GM06990 (cell line): ENCODE measurements around the gene PRKD1.

Experiments used
- DNase-seq: peaks from one replicate; pipeline ENCODE4 v3.0.0-alpha.2; 2011; ENCODE audit not compliant: insufficient read length; ENCODE audit errors: extremely low read depth
- H3K27me3 ChIP-seq: replicated peaks from 2 replicates; pipeline ENCODE4 v1.6.0; 2011; ENCODE audit warnings: low read length; ENCODE audit not compliant: control insufficient read depth, insufficient read depth
- H3K36me3 ChIP-seq: 2 replicates; pipeline ENCODE4 v1.5.1; 2011; ENCODE audit warnings: low read length; ENCODE audit not compliant: control insufficient read depth, insufficient read depth
- H3K4me3 ChIP-seq: replicated peaks from 2 replicates; pipeline ENCODE4 v1.5.1; 2011; ENCODE audit warnings: low read depth, mild to moderate bottlenecking, control low read depth, low read length
- TF ChIP-seq, protein P1 (sequence below): IDR thresholded peaks from 2 replicates; pipeline ENCODE4 v1.5.1; 2011; ENCODE audit warnings: low read length, control low read depth, mild to moderate bottlenecking, inconsistent platforms; ENCODE audit not compliant: insufficient read depth, poor library complexity, severe bottlenecking

Gene PRKD1

DNA sequence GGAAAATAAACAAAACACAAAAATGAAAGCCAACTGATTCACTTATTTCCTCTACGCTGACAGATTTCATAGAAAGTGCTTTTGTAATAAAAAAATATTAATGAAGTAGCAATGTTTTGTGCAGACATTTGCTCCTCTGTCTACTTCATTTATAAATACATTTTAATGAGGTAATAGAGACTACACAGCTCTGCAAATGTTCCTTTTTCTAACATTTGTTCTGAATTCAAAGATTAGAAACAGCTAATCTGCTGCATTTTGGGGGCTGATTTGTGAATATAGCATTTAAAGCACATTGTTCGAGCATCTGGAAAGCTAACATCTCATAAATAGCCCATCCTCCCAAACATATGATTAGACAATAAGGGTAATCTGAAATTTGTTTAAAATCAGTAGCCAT is 97.8 kb downstream of the PRKD1 start:
- no peak for DNase-seq
- H3K36me3 ChIP-seq, result no peaks in the 10 kb centered on the region
- no peaks in the 10 kb centered on the region for H3K27me3 ChIP-seq
- TF ChIP-seq, protein P1, sequence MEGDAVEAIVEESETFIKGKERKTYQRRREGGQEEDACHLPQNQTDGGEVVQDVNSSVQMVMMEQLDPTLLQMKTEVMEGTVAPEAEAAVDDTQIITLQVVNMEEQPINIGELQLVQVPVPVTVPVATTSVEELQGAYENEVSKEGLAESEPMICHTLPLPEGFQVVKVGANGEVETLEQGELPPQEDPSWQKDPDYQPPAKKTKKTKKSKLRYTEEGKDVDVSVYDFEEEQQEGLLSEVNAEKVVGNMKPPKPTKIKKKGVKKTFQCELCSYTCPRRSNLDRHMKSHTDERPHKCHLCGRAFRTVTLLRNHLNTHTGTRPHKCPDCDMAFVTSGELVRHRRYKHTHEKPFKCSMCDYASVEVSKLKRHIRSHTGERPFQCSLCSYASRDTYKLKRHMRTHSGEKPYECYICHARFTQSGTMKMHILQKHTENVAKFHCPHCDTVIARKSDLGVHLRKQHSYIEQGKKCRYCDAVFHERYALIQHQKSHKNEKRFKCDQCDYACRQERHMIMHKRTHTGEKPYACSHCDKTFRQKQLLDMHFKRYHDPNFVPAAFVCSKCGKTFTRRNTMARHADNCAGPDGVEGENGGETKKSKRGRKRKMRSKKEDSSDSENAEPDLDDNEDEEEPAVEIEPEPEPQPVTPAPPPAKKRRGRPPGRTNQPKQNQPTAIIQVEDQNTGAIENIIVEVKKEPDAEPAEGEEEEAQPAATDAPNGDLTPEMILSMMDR, result no peak
- H3K4me3 ChIP-seq, result no peak overlapping the region

DNA sequence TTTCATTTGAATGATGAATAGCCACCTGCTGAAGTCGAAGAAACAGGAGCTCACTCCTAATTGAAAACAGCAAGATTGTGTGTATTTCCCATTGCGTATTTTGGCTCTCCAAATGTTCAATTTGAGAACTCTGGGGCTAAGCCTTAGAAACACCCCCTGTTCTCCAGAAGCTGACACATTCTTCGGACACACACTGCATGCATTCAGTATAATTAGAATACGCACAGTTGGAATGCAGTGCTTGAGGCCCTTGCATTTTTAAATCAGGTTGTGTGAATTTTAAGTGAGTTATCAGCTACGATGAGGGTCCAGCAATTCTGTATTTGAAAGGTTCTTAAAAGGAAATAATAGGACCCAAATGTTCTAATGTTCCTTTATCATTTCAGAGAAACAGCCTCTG is 103.8 kb downstream of the PRKD1 start:
- no peak for DNase-seq
- TF ChIP-seq, protein P1, result no peak
- Histone ChIP-seq H3K4me3 (no peak overlapping the region), H3K36me3 (no peaks in the 10 kb centered on the region), H3K27me3 (no peaks in the 10 kb centered on the region)

DNA sequence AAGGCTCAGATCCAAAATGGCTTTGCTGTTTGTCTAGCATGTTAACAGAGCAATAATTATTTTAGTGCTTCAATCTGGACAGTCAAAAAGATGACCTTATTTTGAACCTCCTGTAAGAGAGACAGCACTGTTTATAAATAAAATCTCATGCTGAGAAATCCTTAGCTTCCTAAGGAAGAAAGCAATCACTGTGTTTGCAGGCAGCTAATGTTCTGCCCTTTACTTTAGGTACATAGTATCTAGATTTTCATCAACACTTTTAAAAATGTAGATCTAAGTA is 105.3 kb downstream of the PRKD1 start:
- TF ChIP-seq, protein P1, result no peak
- DNase-seq, result no peak
- Histone ChIP-seq H3K4me3 (no peak overlapping the region), H3K36me3 (no peaks in the 10 kb centered on the region), H3K27me3 (no peaks in the 10 kb centered on the region)

DNA sequence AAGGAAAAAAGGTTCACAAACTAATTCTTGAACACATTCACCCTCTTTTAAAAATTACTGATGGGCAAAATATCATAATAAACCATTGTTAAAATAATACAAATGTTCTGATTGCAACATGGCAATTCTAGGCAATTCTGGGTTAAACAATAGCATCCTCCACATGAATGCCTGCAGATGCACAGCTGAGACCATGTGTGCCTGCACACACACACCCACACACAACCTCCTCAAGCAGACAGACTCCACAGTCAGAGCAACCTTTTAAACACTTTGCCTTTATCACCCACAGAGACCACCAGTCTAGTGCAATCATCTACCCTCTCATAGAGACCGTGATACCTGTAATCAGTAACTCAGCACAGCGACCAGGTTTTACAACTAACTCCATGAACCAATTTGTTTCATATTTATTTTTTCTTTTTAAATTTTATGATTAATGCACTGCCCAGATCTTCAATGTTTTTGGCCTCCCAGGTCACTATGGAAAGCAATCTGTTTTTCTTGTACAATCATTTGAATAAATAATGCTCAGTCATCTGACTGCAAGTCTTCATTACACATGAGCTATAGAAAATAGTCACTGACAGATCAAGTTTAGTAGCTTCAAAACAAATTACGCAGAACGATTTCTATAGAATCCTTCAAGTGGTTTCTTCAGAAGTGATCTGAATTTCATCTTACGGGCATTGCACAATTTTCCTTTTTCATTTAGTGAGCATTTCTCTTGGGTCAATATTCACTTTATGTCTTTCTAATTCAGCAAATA is 105.8 kb downstream of the PRKD1 start:
- Histone ChIP-seq H3K27me3 (no peaks in the 10 kb centered on the region), H3K4me3 (no peak overlapping the region), H3K36me3 (no peaks in the 10 kb centered on the region)
- TF ChIP-seq, protein P1, result no peak
- no peak for DNase-seq

GRCh38 chr14:29821242-29821641 is 106.4 kb downstream of the PRKD1 start:
- TF ChIP-seq, protein P1, result no peak
- no peak for DNase-seq

DNA sequence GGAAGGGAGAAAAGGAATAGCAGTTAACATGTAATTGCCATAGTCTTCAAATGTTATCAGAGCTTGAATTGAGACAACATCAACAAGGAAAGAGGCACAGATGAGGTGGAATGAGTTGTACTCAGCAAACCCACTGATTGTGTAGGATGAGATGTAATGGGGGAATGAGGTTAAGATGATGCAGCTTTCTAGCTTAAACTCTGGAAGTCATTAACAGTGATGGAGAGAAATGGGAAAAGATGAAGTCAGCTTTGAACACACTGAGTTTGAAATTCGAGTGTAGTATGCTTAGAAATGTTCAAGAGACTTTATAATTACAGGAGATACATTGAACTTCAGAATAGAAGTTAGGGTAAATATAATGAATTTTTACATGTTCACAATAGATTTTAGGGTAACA is 106.9 kb downstream of the PRKD1 start:
- Histone ChIP-seq H3K27me3 (no peaks in the 10 kb centered on the region), H3K36me3 (no peaks in the 10 kb centered on the region), H3K4me3 (no peak overlapping the region)
- no peak for DNase-seq
- TF ChIP-seq, protein P1, result no peak

More at GRCh38 chr14:29821242-29821641, 106.4 kb downstream of the PRKD1 start:
- Histone ChIP-seq H3K4me3 (no peak overlapping the region), H3K27me3 (no peaks in the 10 kb centered on the region), H3K36me3 (no peaks in the 10 kb centered on the region)
